ENCODE measurements around the gene TRANK1.
"Not testable (repeated sequence)": the region's sequence is repeated elsewhere in the genome, so short reads cannot be mapped to it uniquely, and the experiment has no call there.

TRANK1 gene

GRCh38 chr3:36944641-36945270, at the start of gene TRANK1:
Gene TRANK1, minus strand, starts transcription at chr3:36945054. Its CDS starts 245 bp downstream, at chr3:36944809.
- DNase-seq (ENCODE audit: low read depth), result no peak

GRCh38 chr3:36993326-36994283, 48.8 kb upstream of the TRANK1 start, which contains the start of gene MLH1:
Gene MLH1, plus strand, starts transcription at chr3:36993518. Its CDS starts 30 bp downstream, at chr3:36993548.
- peak; percentile 100 for DNase-seq (ENCODE audit: low read depth)

DNA sequence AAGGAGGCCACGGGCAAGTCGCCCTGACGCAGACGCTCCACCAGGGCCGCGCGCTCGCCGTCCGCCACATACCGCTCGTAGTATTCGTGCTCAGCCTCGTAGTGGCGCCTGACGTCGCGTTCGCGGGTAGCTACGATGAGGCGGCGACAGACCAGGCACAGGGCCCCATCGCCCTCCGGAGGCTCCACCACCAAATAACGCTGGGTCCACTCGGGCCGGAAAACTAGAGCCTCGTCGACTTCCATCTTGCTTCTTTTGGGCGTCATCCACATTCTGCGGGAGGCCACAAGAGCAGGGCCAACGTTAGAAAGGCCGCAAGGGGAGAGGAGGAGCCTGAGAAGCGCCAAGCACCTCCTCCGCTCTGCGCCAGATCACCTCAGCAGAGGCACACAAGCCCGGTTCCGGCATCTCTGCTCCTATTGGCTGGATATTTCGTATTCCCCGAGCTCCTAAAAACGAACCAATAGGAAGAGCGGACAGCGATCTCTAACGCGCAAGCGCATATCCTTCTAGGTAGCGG, 48.0 kb upstream of the TRANK1 start, which contains the start of gene EPM2AIP1:
Gene EPM2AIP1 (minus strand): TSS at position 326 of the 520 bp plus-strand sequence. CDS start 54 bp downstream, at position 272.
- no peak for DNase-seq (ENCODE audit: low read depth)

GRCh38 chr3:36991923-36992805, 47.3 kb upstream of the TRANK1 start:
- peak; percentile 24 for DNase-seq (ENCODE audit: low read depth)

GRCh38 chr3:36991147-36991546, 46.3 kb upstream of the TRANK1 start:
- DNase-seq (ENCODE audit: low read depth), result no peak

- no peak for DNase-seq (ENCODE audit: low read depth)
Observed at GRCh38 chr3:36989568-36989967, 44.7 kb upstream of the TRANK1 start.

DNA sequence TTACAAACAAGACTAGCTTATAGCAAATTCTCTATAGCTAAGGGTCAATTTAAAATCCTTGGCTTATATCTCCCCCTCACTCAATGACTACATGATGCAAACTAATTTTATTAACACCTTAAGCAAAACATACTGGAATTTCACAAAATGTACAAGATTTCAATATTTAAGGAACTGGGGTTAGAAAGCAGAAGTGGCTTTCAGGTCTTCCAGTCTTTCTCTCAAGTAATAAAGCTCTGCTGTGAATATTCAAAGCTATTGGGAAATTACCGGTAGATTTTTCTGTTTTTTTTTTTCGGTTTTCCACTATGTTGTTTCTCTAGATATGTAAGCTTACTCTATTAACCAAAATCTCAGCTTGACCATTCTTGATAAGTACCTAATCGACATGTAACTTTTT, 44.2 kb upstream of the TRANK1 start:
- no peak for DNase-seq (ENCODE audit: low read depth)

DNA sequence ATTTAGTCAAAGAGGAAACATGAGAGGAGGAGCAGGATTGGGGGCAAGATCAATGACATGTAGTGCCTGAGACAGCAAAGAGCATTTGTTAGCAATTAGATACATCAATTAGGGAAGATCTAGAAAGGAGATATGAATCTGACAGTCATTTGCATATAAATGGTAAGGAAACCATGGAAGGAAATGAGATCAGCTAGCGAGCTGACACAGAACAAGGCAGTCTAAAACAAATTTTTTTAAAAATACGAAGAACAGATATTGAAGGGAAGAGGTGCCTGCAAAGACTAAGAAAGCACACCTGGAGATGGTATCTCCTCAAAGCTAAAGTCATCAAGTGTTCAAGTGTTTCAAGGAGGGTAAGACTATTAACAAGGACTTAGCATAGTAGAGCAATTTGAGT, 43.5 kb upstream of the TRANK1 start:
- no peak for DNase-seq (ENCODE audit: low read depth)

DNA sequence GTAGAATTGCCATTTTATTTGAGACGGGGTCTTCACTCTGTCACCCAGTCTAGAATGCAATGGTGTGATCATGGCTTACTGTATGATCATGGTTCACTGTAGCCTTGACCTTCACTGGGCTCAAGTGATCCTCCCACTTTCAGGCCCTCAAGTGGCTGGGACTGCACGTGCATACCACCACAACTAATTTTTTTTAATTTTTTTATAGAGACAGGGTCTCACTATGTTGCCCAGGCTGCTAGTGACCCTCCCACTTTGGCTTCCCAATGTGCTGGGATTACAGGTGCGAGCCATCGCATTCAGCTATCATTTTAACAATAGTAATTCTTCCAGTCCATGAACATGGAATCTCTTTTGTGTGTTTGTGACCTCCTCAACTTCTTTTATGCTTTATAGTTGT, 36.2 kb upstream of the TRANK1 start:
- DNase-seq (ENCODE audit: low read depth), result no peak

GRCh38 chr3:36973139-36973538, 28.3 kb upstream of the TRANK1 start:
- DNase-seq (ENCODE audit: low read depth), result no peak

- DNase-seq (ENCODE audit: low read depth), result no peak
Observed at GRCh38 chr3:36972163-36972562, 27.3 kb upstream of the TRANK1 start.

DNA sequence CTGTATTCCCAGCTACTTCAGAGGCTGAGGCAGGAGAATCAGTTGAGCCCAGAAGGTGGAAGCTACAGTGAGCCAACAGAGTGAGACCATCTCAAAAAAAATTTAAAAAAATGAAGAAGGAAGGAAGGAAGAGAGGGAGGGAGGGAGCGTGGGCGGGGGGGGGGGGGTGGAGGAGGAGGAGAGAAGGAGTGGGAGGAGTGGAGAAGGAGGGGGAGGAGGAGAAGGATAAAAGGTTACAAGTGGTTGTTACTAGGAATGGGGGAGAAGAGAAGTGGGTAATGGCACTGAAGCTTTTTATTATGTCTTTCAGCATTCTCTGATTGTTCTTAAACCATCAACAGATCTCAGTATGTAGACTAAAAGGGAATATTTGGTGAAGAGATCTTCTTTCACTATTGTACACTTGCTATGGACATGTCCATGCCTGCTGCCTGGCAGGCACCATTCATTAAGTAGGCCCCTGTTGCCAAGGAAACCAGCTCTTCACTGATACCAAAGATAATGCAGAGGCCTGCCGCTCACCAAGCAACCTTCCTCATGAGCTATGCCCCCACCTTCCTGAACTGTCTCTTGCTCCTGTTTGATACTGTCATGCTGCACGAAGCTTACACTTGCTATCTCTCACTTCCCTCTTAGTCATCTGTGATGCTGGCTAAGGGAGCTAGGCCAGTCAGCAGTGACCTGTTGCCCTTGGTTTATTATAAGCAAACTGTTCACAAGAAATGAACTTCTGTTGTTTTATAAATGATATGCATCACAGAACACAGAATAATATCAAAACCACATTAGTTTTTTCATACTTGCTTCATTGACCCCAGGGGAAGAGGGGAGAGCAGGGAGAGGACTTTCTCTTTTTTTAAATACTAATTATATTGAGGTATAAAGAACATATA, 24.9 kb upstream of the TRANK1 start:
- DNase-seq (ENCODE audit: low read depth), result no peak

- no peak for DNase-seq (ENCODE audit: low read depth)
Observed at GRCh38 chr3:36969085-36969484, 24.2 kb upstream of the TRANK1 start.

DNA sequence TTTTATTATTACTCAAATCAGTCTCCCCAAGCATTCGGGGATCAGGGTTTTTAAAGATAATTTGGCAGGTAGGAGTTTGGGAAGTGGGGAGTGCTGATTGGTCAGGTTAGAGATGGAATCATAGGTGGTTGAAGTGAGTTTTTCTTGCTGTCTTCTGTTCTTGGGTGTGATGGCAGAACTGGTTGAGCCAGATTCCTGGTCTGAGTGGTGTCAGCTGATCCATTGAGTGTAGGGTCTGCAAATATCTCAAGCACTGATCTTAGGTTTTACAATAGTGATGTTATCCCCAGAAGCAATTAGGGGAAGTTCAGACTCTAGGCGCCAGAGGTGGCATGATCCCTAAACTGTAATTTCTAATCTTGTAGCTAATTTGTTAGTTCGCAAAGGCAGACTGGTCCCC, 20.6 kb upstream of the TRANK1 start:
- no peak for DNase-seq (ENCODE audit: low read depth)

DNA sequence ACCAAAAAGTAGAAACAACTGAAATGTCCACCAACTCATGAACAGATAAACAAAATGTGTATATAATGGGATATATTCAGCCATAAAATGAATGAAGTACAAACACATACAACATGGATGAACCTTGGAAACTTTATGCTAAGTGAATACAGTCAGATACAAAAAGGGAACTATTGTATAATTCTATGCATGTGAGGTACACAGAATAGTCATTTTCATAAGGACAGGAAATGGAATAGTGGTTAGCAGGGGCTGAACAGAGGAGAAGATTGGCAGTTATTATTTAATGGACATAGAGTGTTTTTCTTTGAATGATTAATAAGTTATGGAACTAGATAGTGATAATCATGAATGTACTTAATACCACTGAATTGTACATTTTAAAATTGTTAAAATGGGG, 20.0 kb upstream of the TRANK1 start:
- DNase-seq (ENCODE audit: low read depth), result no peak

GRCh38 chr3:36964331-36964730, 19.5 kb upstream of the TRANK1 start:
- no peak for DNase-seq (ENCODE audit: low read depth)

GRCh38 chr3:36963008-36963407, 18.2 kb upstream of the TRANK1 start:
- not testable (repeated sequence) for DNase-seq (ENCODE audit: low read depth)

- no peak for DNase-seq (ENCODE audit: low read depth)
Observed at GRCh38 chr3:36960502-36960901, 15.6 kb upstream of the TRANK1 start.

GRCh38 chr3:36959821-36960220, 15.0 kb upstream of the TRANK1 start:
- no peak for DNase-seq (ENCODE audit: low read depth)

GRCh38 chr3:36957862-36958686, 13.2 kb upstream of the TRANK1 start:
- no peak for DNase-seq (ENCODE audit: low read depth)

All from GM04504 (cell line).